Peyer's patch (tissue), 4 donors: ENCODE measurements around the gene OCRL. TPM values are rescaled to one million over a fixed set of nuclear protein-coding genes. Genes with fewer than 3 reads are reported as not detected.
"Not testable (repeated sequence)": the region's sequence is repeated elsewhere in the genome, so short reads cannot be mapped to it uniquely, and the experiment has no call there.

Experiments
- DNase-seq, 3 donors: peaks; one replicate each; pipeline ENCODE4 v3.0.0-alpha.2; 2017 to 2019
- H3K27ac ChIP-seq, 4 donors: fragments of 200-600 bp; sonication (generic); one replicate each; pipeline ENCODE4 v1.5.1; 2016 to 2019
- H3K27me3 ChIP-seq, 2 donors: fragments of 200-600 bp; sonication (generic); one replicate each; pipeline ENCODE4 v1.5.1; 2019
- H3K36me3 ChIP-seq, 3 donors: fragments of 200-600 bp; sonication (generic); one replicate each; pipeline ENCODE4 v1.5.1; 2016 to 2019
- H3K4me1 ChIP-seq, 4 donors: fragments of 200-600 bp; sonication (generic); one replicate each; pipeline ENCODE4 v1.5.1; 2016 to 2019
- H3K4me3 ChIP-seq, 4 donors: fragments of 200-600 bp; sonication (generic); 1 replicate in 3 of 4; 2 replicates in 1 of 4; pipeline ENCODE4 v1.5.1; 2016 to 2019; ENCODE audit warnings: mild to moderate bottlenecking in 1 of 4
- H3K9me3 ChIP-seq, 4 donors: fragments of 200-600 bp; sonication (generic); one replicate each; pipeline ENCODE4 v1.5.1; 2016 to 2019; ENCODE audit warnings: mild to moderate bottlenecking in 1 of 4
- CTCF ChIP-seq, 6 experiments: fragments of 450-650 bp in 4 of 6; fragments of 200-600 bp in 2 of 6; sonication (generic) in 1 of 6; IDR thresholded peaks; one replicate each; pipeline ENCODE4 v1.5.1; 2017 to 2019; ENCODE audit warnings: antibody characterized with exemption in 6 of 6, mild to moderate bottlenecking in 3 of 6, moderate library complexity in 1 of 6
- POLR2A ChIP-seq, 2 donors: fragments of 450-650 bp; IDR thresholded peaks; one replicate each; pipeline ENCODE4 v1.5.1; 2017; ENCODE audit warnings: antibody characterized with exemption in 2 of 2, mild to moderate bottlenecking in 2 of 2, moderate library complexity in 2 of 2
- total RNA-seq, 4 donors: library from RNA; depleted of rRNA; stranded (reverse); fragments of >200 nt; gene quantifications; one replicate each; pipeline ENCODE4 v1.1.0, GENCODE V29; 2016

The OCRL gene
- total RNA-seq, 4 donors from 2014 or later: 19.4 to 33.2 (median 24.5) TPM

DNA sequence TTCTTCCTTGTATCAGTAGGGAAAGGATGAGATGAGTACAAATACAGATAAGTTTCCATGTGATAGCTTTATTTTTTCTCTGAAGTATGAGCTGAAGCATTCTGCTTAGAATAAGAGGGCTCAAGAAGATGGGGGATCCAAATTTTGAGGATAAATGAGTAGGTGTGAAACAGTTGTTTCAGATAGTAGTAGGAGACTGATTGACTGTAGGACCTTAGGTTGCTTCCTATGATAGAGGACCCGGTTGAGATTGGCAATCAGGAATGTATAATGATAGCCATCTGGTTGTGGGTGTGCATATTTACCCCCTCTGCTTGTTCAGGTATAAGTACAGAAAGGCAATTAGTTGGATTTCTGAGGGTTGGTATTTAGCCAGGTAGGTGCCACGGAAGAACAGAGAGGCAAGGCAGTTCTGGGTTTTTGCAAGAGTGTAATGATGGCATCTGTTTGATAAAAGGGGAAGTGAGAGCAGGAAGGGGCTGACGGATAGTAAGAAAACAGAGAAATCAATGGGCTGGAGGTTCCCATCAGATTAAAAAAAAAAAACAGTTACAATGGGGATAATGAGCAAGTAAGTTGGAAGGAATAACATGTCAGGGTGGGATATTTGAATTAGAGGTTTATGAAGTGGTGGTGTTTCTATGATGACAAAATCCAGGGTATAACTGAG is 13.7 kb downstream of the OCRL start:
- H3K9me3 ChIP-seq: no peaks in the 10 kb centered on the region
- H3K4me1 ChIP-seq: no peaks in the 10 kb centered on the region
- H3K27ac ChIP-seq: no peak overlapping the region
- no peak for DNase-seq
- no peak overlapping the region for H3K4me3 ChIP-seq
- H3K36me3 ChIP-seq: peaks cover 0 to 3% (median 0%) of the 10 kb centered on the region in 3 donors
- TF ChIP-seq CTCF (IDR thresholded peaks at IDR 0.05): no peak
- no peak for TF ChIP-seq POLR2A (IDR thresholded peaks at IDR 0.05)
- H3K27me3 ChIP-seq: no peaks in the 10 kb centered on the region

GRCh38 chrX:129554816-129555215 is 14.8 kb downstream of the OCRL start:
- H3K27me3 ChIP-seq, DNase-seq, H3K4me1 ChIP-seq, H3K4me3 ChIP-seq, H3K27ac ChIP-seq, H3K36me3 ChIP-seq, H3K9me3 ChIP-seq: not testable (repeated sequence)

- TF ChIP-seq CTCF (IDR thresholded peaks at IDR 0.05) (no peak), POLR2A (IDR thresholded peaks at IDR 0.05) (no peak)
- DNase-seq: no peak
Measured at GRCh38 chrX:129556806-129557315, 16.8 kb downstream of the OCRL start.

DNA sequence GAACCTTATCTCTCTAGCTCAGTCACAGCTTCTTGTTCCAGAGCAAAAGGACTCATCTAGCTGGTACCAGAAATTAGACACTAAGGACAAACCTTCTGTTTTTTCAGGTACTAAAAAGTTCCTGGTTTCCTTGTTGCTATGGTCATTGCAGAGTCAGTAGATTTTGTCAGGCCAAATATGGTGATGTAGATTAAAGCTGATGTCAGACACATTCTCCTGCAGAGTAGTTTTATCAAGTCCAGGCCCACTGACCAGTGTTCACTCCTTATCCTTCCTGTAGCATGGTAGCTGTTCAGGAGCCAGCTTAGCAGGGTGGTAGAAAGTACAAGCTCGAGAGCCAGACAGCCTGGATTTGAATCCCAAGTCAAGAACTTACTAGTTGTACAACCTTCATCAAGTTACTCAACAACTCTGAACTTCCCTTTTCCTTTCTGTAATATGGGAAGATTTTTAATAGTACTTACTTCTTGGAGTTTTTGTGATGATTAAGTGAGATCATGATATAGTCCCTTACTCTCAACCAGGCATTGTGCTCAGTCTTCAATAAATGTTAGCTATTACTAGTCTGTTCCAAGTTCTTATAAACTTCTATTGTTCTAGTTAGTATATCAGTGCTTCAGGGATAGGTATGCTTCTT is 17.9 kb downstream of the OCRL start:
- no peak overlapping the region for H3K4me3 ChIP-seq
- DNase-seq: no peak
- no peaks in the 10 kb centered on the region for H3K4me1 ChIP-seq
- H3K9me3 ChIP-seq: no peaks in the 10 kb centered on the region
- peaks cover 0 to 27% (median 0%) of the 10 kb centered on the region in 3 donors for H3K36me3 ChIP-seq
- TF ChIP-seq POLR2A (IDR thresholded peaks at IDR 0.05): no peak
- no peak for TF ChIP-seq CTCF (IDR thresholded peaks at IDR 0.05)
- no peaks in the 10 kb centered on the region for H3K27me3 ChIP-seq
- no peak overlapping the region for H3K27ac ChIP-seq

More at GRCh38 chrX:129556806-129557315, 16.8 kb downstream of the OCRL start:
- Histone ChIP-seq H3K27ac (no peak overlapping the region), H3K36me3 (peaks cover 0 to 18% (median 0%) of the 10 kb centered on the region in 3 donors), H3K4me3 (no peak overlapping the region), H3K4me1 (no peaks in the 10 kb centered on the region), H3K27me3 (no peaks in the 10 kb centered on the region), H3K9me3 (no peaks in the 10 kb centered on the region)

GRCh38 chrX:129559783-129560182 is 19.7 kb downstream of the OCRL start:
- H3K9me3 ChIP-seq: no peaks in the 10 kb centered on the region
- H3K27me3 ChIP-seq: no peaks in the 10 kb centered on the region
- peaks cover 0 to 29% (median 0%) of the 10 kb centered on the region in 3 donors for H3K36me3 ChIP-seq
- no peaks in the 10 kb centered on the region for H3K4me1 ChIP-seq
- no peak for TF ChIP-seq CTCF (IDR thresholded peaks at IDR 0.05)
- no peak for TF ChIP-seq POLR2A (IDR thresholded peaks at IDR 0.05)
- H3K27ac ChIP-seq: no peak overlapping the region
- no peak overlapping the region for H3K4me3 ChIP-seq
- no peak for DNase-seq

GRCh38 chrX:129561453-129561852 is 21.4 kb downstream of the OCRL start:
- Histone ChIP-seq H3K36me3 (peaks cover 0 to 29% (median 0%) of the 10 kb centered on the region in 3 donors), H3K27ac (no peak overlapping the region), H3K4me1 (no peaks in the 10 kb centered on the region), H3K9me3 (no peaks in the 10 kb centered on the region), H3K4me3 (no peak overlapping the region), H3K27me3 (no peaks in the 10 kb centered on the region)
- no peak for TF ChIP-seq POLR2A (IDR thresholded peaks at IDR 0.05)
- no peak for TF ChIP-seq CTCF (IDR thresholded peaks at IDR 0.05)
- no peak for DNase-seq

DNA sequence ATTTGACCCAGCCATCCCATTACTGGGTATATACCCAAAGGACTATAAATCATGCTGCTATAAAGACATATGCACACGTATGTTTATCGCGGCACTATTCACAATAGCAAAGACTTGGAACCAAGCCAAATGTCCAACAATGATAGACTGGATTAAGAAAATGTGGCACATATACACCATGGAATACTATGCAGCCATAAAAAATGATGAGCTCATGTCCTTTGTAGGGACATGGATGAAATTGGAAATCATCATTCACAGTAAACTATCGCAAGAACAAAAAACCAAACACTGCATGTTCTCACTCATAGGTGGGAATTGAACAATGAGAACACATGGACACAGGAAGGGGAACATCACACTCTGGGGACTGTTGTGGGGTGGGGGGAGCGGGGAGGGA is 24.3 kb downstream of the OCRL start:
- H3K36me3 ChIP-seq: peaks cover 0 to 27% (median 0%) of the 10 kb centered on the region in 3 donors
- H3K4me1 ChIP-seq, H3K9me3 ChIP-seq, H3K27me3 ChIP-seq, H3K27ac ChIP-seq, DNase-seq, H3K4me3 ChIP-seq: not testable (repeated sequence)
